ENCODE results near the gene MLH3.

The MLH3 gene

GRCh38 chr14:74977901-74978385 lies 73.3 kb downstream of the MLH3 start:
- no peak overlapping the region for H3K4me3 ChIP-seq (replicated peaks; ENCODE audit: low read depth, low read length)
- no peak for DNase-seq (ENCODE audit: extremely low read depth, insufficient read length)
- no peaks in the 10 kb centered on the region for H3K36me3 ChIP-seq (ENCODE audit: control insufficient read depth, insufficient read depth, low read length)
- no peak for TF ChIP-seq CTCF (IDR thresholded peaks at IDR 0.05; ENCODE audit: insufficient read depth, low read length, poor library complexity, severe bottlenecking)
- H3K27me3 ChIP-seq (replicated peaks; ENCODE audit: control insufficient read depth, insufficient read depth, low read length): no peaks in the 10 kb centered on the region

GRCh38 chr14:74977164-74977900 lies 73.9 kb downstream of the MLH3 start:
- H3K4me3 ChIP-seq (replicated peaks; ENCODE audit: low read depth, low read length): no peak overlapping the region
- no peak for DNase-seq (ENCODE audit: extremely low read depth, insufficient read length)
- H3K36me3 ChIP-seq (ENCODE audit: control insufficient read depth, insufficient read depth, low read length): no peaks in the 10 kb centered on the region
- TF ChIP-seq CTCF (IDR thresholded peaks at IDR 0.05; ENCODE audit: insufficient read depth, low read length, poor library complexity, severe bottlenecking): no peak
- no peaks in the 10 kb centered on the region for H3K27me3 ChIP-seq (replicated peaks; ENCODE audit: control insufficient read depth, insufficient read depth, low read length)

- TF ChIP-seq CTCF (IDR thresholded peaks at IDR 0.05; ENCODE audit: insufficient read depth, low read length, poor library complexity, severe bottlenecking): no peak
- Histone ChIP-seq H3K27me3 (replicated peaks; ENCODE audit: control insufficient read depth, insufficient read depth, low read length) (no peaks in the 10 kb centered on the region), H3K4me3 (replicated peaks; ENCODE audit: low read depth, low read length) (no peak overlapping the region), H3K36me3 (ENCODE audit: control insufficient read depth, insufficient read depth, low read length) (no peaks in the 10 kb centered on the region)
- DNase-seq (ENCODE audit: extremely low read depth, insufficient read length): no peak
Measured at GRCh38 chr14:74976264-74977113, 74.8 kb downstream of the MLH3 start.

GRCh38 chr14:74975059-74975810 lies 76.0 kb downstream of the MLH3 start:
- no peak for TF ChIP-seq CTCF (IDR thresholded peaks at IDR 0.05; ENCODE audit: insufficient read depth, low read length, poor library complexity, severe bottlenecking)
- Histone ChIP-seq H3K27me3 (replicated peaks; ENCODE audit: control insufficient read depth, insufficient read depth, low read length) (no peaks in the 10 kb centered on the region), H3K36me3 (ENCODE audit: control insufficient read depth, insufficient read depth, low read length) (no peaks in the 10 kb centered on the region), H3K4me3 (replicated peaks; ENCODE audit: low read depth, low read length) (no peak overlapping the region)
- no peak for DNase-seq (ENCODE audit: extremely low read depth, insufficient read length)

GRCh38 chr14:74974364-74975058 lies 76.8 kb downstream of the MLH3 start:
- no peaks in the 10 kb centered on the region for H3K27me3 ChIP-seq (replicated peaks; ENCODE audit: control insufficient read depth, insufficient read depth, low read length)
- no peak overlapping the region for H3K4me3 ChIP-seq (replicated peaks; ENCODE audit: low read depth, low read length)
- TF ChIP-seq CTCF (IDR thresholded peaks at IDR 0.05; ENCODE audit: insufficient read depth, low read length, poor library complexity, severe bottlenecking): no peak
- H3K36me3 ChIP-seq (ENCODE audit: control insufficient read depth, insufficient read depth, low read length): no peaks in the 10 kb centered on the region
- no peak for DNase-seq (ENCODE audit: extremely low read depth, insufficient read length)

Measured in GM06990 (cell line).